ENCODE measurements around the gene SENP1.

The SENP1 gene

GRCh38 chr12:48078901-48079300 lies 27.0 kb downstream of the SENP1 start:
- Histone ChIP-seq H3K36me3 (ENCODE audit: insufficient read depth, low read length) (peaks cover 48% of the 10 kb centered on the region), H2AFZ (ENCODE audit: low read length) (no peak overlapping the region), H3K9ac (ENCODE audit: low read depth, low read length, poor library complexity, severe bottlenecking) (no peak overlapping the region), H3K9me3 (ENCODE audit: insufficient read depth, low read depth, low read length) (no peaks in the 10 kb centered on the region), H3K4me3 (ENCODE audit: low read length, poor library complexity, severe bottlenecking) (no peak overlapping the region), H3K79me2 (ENCODE audit: insufficient read depth, low read length) (no peaks in the 10 kb centered on the region), H3K9me2 (replicated peaks; ENCODE audit: low read depth, low read length) (no peaks in the 10 kb centered on the region), H3K4me1 (ENCODE audit: insufficient read depth, low read length, poor library complexity, severe bottlenecking) (no peaks in the 10 kb centered on the region), H3F3A (ENCODE audit: low read depth) (no peaks in the 10 kb centered on the region), H3K4me2 (ENCODE audit: low read depth, low read length, poor library complexity, severe bottlenecking) (no peak overlapping the region), H3K27me3 (ENCODE audit: insufficient read depth, low read length, poor library complexity, severe bottlenecking) (no peaks in the 10 kb centered on the region), H4K20me1 (ENCODE audit: insufficient read depth, low read length, poor library complexity, severe bottlenecking) (no peaks in the 10 kb centered on the region)
- TF ChIP-seq EZH2phosphoT487 (IDR thresholded peaks at IDR 0.05; ENCODE audit: borderline replicate concordance): no peak
- TF ChIP-seq CTCF (conservative IDR thresholded peaks at IDR 0.05; ENCODE audit: low read length): no peak

GRCh38 chr12:48077111-48077510 lies 28.8 kb downstream of the SENP1 start:
- no peaks in the 10 kb centered on the region for H3K9me2 ChIP-seq (replicated peaks; ENCODE audit: low read depth, low read length)
- no peak for TF ChIP-seq CTCF (conservative IDR thresholded peaks at IDR 0.05; ENCODE audit: low read length)
- TF ChIP-seq EZH2phosphoT487 (IDR thresholded peaks at IDR 0.05; ENCODE audit: borderline replicate concordance): no peak
- no peaks in the 10 kb centered on the region for H3K27me3 ChIP-seq (ENCODE audit: insufficient read depth, low read length, poor library complexity, severe bottlenecking)
- no peak overlapping the region for H3K4me2 ChIP-seq (ENCODE audit: low read depth, low read length, poor library complexity, severe bottlenecking)
- no peaks in the 10 kb centered on the region for H4K20me1 ChIP-seq (ENCODE audit: insufficient read depth, low read length, poor library complexity, severe bottlenecking)
- H3K4me1 ChIP-seq (ENCODE audit: insufficient read depth, low read length, poor library complexity, severe bottlenecking): no peaks in the 10 kb centered on the region
- H3K79me2 ChIP-seq (ENCODE audit: insufficient read depth, low read length): no peaks in the 10 kb centered on the region
- H3F3A ChIP-seq (ENCODE audit: low read depth): no peaks in the 10 kb centered on the region
- H3K4me3 ChIP-seq (ENCODE audit: low read length, poor library complexity, severe bottlenecking): no peak overlapping the region
- H3K36me3 ChIP-seq (ENCODE audit: insufficient read depth, low read length): peaks cover 47% of the 10 kb centered on the region
- H2AFZ ChIP-seq (ENCODE audit: low read length): no peak overlapping the region
- no peak overlapping the region for H3K9ac ChIP-seq (ENCODE audit: low read depth, low read length, poor library complexity, severe bottlenecking)
- H3K9me3 ChIP-seq (ENCODE audit: insufficient read depth, low read depth, low read length): no peaks in the 10 kb centered on the region

DNA sequence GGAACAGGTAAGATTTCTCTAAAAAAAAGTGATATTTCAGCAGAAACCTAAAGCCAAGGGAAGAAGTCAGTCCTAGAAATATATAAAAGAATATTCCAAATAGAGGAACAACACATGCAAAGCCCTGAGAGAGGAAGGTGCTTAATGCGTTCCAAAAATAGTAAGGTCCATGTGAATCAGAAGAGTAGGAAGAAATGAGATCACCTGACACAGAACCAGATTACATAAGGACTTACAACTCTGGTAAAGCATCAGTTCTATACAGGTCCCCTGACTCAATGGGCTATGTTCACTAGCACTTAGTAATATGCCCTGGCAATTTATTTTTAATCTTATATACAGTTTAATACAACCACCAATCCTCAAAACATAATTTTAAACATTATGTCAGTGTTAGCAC lies 30.0 kb downstream of the SENP1 start:
- no peak overlapping the region for H3K9ac ChIP-seq (ENCODE audit: low read depth, low read length, poor library complexity, severe bottlenecking)
- no peaks in the 10 kb centered on the region for H3F3A ChIP-seq (ENCODE audit: low read depth)
- H3K79me2 ChIP-seq (ENCODE audit: insufficient read depth, low read length): no peaks in the 10 kb centered on the region
- H3K4me1 ChIP-seq (ENCODE audit: insufficient read depth, low read length, poor library complexity, severe bottlenecking): no peaks in the 10 kb centered on the region
- TF ChIP-seq EZH2phosphoT487 (IDR thresholded peaks at IDR 0.05; ENCODE audit: borderline replicate concordance): no peak
- TF ChIP-seq CTCF (conservative IDR thresholded peaks at IDR 0.05; ENCODE audit: low read length): no peak
- H3K4me3 ChIP-seq (ENCODE audit: low read length, poor library complexity, severe bottlenecking): no peak overlapping the region
- no peaks in the 10 kb centered on the region for H3K27me3 ChIP-seq (ENCODE audit: insufficient read depth, low read length, poor library complexity, severe bottlenecking)
- H2AFZ ChIP-seq (ENCODE audit: low read length): no peak overlapping the region
- H3K9me2 ChIP-seq (replicated peaks; ENCODE audit: low read depth, low read length): no peaks in the 10 kb centered on the region
- H3K9me3 ChIP-seq (ENCODE audit: insufficient read depth, low read depth, low read length): no peaks in the 10 kb centered on the region
- no peaks in the 10 kb centered on the region for H4K20me1 ChIP-seq (ENCODE audit: insufficient read depth, low read length, poor library complexity, severe bottlenecking)
- peaks cover 56% of the 10 kb centered on the region for H3K36me3 ChIP-seq (ENCODE audit: insufficient read depth, low read length)
- H3K4me2 ChIP-seq (ENCODE audit: low read depth, low read length, poor library complexity, severe bottlenecking): no peak overlapping the region

Measured in Loucy (cell line).